PC-3 (cell line): Measurements from ENCODE around the gene MYLK4.

ENCODE experiments used
- EZH2 ChIP-seq: fragments of 300-600 bp; sonication (generic); IDR thresholded peaks from one replicate; pipeline ENCODE4 v1.6.1; 2017; ENCODE audit warnings: antibody characterized with exemption, mild to moderate bottlenecking, low read length; ENCODE audit not compliant: unreplicated experiment
- EZH2phosphoT487 ChIP-seq: fragments of 300-600 bp; sonication (generic); IDR thresholded peaks from 2 replicates; pipeline ENCODE4 v1.6.1; 2018; ENCODE audit warnings: mild to moderate bottlenecking, antibody characterized with exemption, low read length, borderline replicate concordance
- TF ChIP-seq, protein P1 (sequence below): fragments of 300-600 bp; sonication (generic); conservative IDR thresholded peaks from 2 replicates; pipeline ENCODE4 v1.5.1; 2017; ENCODE audit warnings: antibody characterized with exemption, low read depth, mild to moderate bottlenecking, low read length

DNA sequence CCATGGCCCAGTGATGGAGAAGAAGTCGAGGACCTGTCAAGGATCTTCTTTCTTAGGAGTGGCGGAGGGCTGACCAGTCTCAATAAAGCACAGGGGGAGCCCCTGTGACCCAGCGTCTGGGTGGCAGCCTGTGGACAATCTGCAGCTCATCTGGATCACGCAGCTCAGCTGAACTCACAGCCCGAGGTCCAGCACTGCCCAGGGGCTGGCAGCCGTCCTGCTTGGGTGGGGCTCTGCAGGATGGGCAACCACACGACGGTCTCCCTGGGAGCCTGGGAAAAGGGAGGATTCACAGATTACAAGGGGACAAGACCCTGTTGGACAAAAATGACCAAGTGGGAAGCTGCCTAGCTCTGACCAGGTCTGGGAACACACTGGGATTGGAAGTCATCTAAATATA is 110.8 kb downstream of the MYLK4 start:
- TF ChIP-seq, protein P1, sequence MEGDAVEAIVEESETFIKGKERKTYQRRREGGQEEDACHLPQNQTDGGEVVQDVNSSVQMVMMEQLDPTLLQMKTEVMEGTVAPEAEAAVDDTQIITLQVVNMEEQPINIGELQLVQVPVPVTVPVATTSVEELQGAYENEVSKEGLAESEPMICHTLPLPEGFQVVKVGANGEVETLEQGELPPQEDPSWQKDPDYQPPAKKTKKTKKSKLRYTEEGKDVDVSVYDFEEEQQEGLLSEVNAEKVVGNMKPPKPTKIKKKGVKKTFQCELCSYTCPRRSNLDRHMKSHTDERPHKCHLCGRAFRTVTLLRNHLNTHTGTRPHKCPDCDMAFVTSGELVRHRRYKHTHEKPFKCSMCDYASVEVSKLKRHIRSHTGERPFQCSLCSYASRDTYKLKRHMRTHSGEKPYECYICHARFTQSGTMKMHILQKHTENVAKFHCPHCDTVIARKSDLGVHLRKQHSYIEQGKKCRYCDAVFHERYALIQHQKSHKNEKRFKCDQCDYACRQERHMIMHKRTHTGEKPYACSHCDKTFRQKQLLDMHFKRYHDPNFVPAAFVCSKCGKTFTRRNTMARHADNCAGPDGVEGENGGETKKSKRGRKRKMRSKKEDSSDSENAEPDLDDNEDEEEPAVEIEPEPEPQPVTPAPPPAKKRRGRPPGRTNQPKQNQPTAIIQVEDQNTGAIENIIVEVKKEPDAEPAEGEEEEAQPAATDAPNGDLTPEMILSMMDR, result no peak
- TF ChIP-seq EZH2 (no peak), EZH2phosphoT487 (no peak)
